CD4-positive, alpha-beta T cell treated with Interleukin-10 for 1 hour (primary cell): ENCODE data around the gene PSORS1C1.
A peak's percentile ranks its signal among the peaks of the same experiment; 100 is the strongest.

Source experiments
- DNase-seq: peaks from one replicate; pipeline ENCODE4 v3.0.0-alpha.2; 2020

PSORS1C1 gene

DNA sequence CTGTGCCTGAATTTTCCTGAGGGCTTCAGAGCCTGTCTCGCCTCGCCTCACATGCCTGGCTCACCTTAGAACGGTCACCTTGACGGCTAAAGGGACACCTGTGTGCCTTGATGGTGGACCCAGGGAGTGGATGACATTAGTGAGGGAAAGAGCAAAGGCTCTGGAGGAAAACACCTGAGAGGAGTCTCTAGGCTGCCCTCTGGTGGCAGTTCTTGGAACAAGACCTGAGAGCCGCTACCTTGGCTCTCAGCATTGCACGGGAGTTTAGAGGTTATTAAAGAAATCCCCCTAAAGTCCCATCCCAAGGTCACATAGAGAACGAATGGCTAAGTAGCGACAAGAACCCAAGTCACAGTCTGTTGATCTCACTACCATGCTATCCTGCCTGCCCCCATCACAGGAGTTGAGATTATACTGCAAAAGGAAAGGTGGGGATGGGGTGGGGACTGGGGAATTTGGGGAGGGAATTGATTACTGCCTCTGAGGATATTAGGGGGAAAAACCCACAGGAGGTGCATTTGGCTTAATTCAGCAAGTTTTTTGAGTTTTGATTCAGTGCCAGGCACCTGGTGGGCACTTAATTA lies 13.6 kb downstream of the PSORS1C1 start:
- DNase-seq = peak; percentile 77

DNA sequence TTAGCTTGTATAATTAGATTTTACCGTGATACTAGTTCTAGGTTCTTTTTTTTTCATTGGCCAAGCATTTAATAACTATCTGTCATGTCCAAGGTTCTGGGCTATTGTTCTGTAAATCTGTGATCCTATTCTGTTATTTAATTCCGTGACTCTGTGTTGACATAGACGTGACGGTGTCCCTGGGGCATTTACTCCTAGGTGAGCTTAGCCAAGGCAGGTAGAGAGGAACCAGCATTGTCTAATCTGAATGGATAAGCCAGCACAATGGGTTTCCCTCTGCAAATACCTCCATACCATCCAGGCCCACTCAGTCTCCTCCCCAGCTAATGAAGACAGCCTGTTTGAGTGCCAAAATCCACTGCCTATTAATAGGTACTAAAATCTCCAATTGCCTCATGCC lies 14.5 kb downstream of the PSORS1C1 start:
- DNase-seq = no peak

DNA sequence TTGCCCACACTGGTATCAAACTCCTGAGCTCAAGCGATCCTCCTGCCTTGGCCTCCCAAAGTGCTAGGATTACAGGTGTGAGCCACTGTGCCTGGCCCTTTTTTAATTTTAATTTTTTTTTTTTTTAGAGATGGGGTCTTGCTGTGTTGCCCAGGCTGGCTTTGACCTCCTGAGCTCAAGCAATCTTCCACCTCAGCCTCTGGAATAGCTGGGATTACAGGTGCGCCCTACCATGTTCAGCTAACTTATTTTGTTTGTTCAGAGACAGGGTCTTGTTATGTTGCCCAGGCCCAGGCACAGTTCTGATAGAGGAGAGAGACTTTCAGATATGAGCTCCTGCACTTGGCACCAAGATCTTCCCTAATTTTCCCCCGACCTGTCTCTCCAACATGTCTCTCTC lies 16.2 kb downstream of the PSORS1C1 start:
- no peak for DNase-seq

DNA sequence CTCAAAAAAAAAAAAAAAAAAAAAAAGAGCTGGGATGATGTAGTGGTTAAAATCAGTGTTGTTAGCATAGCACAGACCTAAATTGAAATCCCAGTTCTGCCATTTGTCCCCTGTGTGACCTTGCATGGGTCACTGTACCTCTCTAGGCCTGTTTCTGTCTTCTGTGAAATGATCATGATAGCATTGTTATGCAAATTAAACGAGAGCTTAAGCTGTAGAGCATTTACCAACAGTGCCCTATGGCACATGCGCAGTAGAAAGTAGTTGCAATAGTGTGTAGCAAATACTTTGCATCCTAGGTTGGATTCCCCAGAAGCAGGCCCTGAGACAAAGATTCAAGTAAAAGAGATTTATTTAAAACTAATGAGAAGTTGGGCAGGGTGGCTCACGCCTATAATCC lies 17.0 kb downstream of the PSORS1C1 start:
- no peak for DNase-seq

DNA sequence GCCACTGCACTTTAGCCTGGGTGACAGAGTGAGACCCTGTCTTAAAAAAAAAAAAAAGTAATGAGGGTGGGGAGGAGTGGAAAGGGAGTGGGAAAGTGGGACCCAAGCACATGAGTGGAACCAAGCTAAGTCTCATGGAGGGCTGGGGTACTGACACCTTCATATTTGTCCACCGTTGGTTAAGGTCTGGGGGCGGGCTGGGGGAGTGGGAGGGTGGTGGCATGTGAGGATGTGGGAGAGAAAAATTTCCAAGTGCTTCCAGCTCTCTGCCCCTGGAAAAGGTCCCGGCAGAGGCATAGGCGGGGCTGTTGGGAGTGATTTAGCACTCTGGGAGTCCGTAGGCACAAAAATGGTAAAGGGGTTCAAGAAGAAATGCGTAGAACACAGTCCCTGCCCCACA lies 18.2 kb downstream of the PSORS1C1 start:
- DNase-seq = no peak

DNA sequence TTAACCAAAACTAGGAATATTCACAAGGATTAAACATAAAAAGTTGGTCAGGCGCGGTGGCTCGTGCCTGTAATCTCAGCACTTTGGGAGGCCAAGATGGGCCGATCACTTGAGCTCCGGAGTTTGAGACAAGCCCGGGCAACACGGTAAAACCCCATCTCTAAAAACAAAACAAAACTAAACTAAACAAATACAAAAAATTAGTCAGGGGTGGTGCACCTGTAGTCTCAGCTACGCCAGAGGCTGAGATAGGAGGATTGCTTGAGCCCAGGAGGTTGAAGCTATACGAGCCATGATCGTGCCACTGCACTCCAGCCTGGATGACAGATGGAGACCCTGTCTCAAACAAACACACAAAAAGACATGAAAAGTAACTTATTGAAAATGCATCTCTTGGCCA lies 21.1 kb downstream of the PSORS1C1 start:
- DNase-seq = no peak

DNA sequence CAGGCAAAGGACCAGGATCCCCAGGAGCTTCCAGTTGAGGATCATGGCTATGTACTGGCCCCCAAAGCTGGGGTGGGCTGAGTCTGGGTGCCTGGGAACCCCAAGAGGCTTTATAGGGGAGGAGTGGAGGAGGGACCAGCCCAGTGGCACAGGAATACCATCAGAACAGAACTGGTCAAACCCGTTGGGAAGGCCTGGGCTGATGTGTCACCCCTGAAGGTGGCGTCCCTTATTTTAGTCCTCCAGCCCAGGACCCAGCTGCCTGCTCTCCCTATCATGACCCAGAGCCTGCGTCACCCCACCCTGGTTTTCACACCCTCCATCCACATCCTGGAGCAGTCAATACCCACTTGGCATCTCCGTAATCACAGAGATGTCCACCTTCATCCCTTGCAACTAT lies 24.4 kb downstream of the PSORS1C1 start, which contains the start of gene PSORS1C2:
Gene PSORS1C2, minus strand, starts transcription at position 85 of the 400 bp plus-strand sequence. Its CDS starts 40 bp downstream, at position 45.
- DNase-seq = no peak

DNA sequence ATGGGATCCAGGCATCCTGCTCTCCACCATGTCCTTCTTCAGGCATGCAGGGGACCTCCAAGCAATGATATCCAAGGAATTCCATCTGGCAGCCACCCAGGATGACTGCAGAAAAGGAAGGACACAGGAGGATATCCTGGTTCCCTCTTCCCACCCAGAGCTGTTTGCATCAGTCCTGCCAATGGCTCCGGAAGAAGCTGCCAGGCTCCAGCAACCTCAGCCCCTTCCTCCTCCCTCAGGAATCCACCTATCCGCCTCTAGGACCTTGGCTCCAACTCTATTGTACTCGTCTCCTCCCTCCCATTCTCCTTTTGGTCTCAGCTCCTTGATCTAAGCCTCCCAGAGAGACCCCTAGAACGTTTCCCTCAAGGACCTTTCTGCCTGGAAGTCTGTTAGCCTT lies 25.0 kb downstream of the PSORS1C1 start:
- DNase-seq = no peak

DNA sequence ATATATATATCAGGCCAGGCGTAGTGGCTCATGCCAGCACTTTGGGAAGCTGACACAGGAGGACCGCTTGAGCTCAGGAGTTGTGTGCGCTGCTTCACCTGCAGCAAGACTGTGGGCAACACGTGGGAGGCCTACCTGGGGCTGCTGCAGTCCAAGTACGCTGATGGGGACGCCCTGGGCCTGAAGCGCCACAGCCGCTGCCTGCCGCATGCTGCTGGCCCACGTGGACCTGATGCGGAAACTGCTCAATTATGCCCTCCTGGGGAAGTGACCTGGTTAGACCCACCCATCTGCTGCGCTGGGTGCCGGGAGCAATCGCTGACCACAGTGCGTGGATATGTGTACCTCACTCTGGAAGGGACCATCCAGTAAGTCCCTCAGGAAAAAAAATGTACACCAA lies 26.0 kb downstream of the PSORS1C1 start:
- DNase-seq = no peak

DNA sequence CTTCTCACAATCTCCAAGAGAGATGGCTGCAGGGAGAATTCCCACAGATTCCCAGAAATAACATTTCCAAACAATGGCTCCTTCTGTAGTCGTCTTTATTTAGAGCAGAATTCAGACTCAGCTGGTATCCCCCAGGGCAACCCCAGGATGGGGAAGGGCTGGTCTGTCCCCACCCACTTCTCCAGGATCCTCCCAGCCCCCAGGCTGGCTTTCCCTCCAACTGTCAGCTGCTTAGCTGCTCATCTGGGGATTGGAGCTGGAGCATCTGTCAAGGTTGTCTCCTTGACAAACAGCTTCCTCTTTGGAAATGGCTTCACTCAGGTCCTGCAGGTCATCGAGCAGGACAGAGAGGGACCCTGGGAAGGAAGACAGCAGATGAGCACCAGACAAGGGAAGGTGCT lies 27.8 kb downstream of the PSORS1C1 start:
- no peak for DNase-seq

DNA sequence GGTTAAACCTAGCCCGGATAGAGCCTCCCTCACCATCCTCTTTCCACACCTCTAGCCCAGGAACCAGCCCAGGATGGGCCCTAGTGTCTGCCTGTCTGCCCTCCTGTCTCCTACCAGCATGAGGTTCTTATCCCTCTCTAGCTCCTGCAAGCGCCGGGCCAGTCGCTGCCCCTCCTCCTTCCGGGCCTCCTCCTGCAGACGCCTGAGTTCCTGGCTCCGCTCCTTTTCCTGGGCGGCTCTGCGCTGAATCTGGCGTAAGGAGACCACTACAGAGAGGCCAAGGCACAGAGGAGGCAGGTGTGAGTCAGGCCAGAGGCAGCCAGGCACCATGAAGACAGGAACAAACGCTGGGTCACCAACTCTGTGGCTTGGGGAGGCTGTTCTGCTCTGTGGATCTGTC lies 28.5 kb downstream of the PSORS1C1 start:
- no peak for DNase-seq

DNA sequence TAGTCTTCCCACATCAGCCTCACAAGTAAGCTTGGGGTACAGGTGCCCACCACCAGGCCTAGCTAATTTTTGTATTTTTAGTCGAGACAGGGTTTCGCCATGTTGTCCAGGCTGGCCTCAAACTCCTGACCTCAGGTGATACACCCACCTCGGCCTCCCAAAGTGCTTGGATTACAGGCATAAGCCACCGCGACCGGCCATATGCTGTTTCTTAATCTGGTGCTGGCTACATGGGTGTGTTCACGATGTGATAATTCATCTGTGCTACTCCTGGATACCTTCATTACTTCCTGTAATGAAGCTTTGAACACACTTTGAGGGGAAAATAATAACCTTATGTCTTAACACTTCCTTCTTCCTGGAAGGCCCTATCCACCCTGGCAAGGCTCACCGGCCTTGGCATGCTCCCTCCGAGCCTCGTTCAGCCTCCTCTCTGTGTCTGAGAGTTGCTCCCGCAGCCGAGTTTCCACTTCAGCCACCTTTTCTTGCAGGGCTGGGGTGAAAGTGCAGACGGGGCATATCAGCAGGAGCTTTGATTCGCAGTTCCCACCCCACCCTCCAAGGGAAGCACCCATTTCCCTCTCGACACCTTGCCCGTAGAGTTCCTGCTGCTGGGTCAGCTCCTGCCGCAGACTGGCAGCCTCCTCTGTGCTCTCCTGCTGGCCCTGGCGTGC lies 29.8 kb downstream of the PSORS1C1 start:
- no peak for DNase-seq

DNA sequence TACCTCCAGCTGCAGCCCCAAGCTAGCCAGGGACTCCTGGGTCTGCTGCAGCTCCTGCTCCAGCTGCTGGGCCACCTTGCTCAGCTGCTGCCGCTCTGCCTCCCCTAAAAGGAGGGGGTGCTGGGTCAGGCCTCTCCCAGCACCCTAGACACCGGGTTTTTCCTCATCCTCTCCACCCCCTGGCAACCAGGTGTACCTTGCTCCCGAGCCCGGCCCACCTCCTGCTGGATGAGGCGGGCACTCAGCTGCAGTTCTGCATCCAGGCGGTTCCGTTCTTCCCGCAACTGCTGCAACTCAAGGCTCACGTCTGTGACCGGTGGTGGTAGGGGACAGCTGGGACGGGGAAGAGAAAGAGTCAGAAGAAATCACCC lies 30.4 kb downstream of the PSORS1C1 start:
- DNase-seq = no peak

DNA sequence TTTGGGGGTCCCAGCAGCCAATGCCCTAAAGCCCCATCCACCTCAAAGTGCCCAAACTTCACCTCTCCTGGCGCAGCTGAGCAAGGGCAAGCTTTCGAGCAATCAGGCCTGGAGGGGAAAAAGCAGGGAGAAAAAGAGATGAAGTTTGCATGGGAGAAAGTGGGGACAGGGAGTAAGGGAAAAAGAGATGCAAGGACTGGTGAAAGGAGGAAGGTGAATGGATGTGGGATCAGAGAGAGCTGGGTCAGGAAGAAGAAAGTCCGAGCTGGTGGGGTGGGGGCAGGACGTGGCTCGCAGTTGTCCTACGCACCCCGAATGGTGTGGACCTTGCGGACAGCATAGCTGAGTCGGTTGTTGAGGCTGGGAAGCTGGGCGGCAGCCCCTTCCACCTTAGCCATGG lies 30.8 kb downstream of the PSORS1C1 start:
- no peak for DNase-seq

DNA sequence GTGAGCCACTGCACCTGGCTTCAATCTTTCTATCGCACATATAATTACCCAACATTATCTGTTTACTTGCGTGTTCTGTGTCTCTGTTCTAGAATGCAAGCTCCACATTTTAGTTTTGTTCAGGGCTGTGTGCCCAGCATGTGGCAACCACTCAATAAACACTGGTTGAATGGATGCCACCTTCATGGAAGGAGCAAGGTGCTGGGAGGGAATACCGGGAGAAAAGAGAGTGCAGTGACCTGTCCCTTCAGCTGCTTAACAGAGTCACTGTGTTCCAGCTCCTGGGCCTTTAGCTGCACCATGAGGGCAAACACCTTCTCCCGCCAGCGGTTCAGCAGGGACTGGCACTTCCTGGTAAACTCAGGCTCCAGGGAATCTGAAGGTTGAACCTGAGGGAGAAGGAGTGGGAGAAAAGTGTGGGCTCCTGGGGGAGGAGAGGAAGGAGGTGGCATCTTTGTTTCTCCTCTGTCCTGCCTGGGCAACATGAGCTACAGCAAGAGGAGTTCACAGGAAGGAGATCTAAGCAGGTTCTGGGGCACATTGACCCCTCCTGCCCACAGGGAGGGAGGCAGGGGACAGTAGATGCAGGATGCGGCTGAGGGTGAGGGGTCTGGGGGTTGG lies 35.3 kb downstream of the PSORS1C1 start:
- DNase-seq = no peak

DNA sequence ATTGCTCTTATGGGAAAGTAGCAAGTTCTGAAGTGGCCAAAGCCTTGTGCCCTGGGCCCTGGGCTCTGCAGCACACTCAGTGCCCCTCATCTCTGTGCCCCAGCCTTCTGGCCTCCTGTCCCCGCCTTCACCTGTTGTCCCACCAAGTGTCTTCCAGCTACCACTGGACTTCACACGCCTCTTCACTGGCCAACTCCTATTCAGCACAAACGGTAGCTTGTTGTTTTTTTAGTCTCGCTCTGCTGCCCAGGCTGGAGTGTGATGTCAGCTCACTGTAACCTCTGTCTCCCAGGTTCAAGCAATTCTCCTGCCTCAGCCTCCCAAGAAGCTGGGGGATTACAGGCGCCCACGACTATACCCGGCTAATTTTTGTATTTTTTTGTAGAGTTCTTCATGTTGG lies 38.2 kb downstream of the PSORS1C1 start:
- no peak for DNase-seq

DNA sequence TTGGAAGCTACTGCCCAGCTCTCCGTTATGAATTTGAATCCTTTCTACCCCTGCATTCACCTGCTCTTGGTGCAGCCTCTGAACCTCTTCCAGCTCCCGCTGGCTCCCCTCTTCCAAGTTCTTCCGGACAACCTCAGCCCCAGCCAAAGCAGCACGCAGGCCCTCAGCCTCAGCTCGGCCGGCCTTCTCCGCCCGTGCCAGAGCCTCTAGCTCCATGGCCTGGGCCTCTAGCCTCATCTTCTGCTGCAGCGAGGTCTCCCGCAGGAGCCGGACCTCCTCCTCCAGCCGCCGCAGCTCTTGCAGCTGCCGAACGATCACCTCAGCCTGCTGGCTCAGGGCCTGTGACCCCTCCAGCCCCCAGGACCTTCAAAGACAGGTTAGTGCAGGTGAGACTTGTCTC lies 39.8 kb downstream of the PSORS1C1 start:
- DNase-seq = no peak

DNA sequence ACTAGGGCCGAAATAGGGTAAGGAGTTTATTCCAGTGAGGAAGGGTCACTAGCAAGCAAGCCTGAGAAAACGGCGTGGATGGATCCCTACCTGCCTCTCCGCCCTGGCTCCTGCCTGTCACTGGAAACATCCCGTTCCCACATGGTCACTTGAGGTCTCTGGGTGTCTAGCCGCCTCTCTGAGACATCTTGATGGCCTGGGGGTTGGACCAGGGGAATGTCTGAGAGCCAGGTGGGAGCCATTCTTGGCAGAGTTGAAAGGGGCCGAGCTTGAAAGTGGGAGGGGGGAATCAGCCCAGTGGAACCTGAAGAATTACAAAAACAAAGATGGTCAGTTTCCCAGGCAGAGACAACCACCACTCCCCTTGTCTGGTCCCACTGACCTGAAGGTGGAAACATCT lies 42.0 kb downstream of the PSORS1C1 start:
- DNase-seq = no peak

DNA sequence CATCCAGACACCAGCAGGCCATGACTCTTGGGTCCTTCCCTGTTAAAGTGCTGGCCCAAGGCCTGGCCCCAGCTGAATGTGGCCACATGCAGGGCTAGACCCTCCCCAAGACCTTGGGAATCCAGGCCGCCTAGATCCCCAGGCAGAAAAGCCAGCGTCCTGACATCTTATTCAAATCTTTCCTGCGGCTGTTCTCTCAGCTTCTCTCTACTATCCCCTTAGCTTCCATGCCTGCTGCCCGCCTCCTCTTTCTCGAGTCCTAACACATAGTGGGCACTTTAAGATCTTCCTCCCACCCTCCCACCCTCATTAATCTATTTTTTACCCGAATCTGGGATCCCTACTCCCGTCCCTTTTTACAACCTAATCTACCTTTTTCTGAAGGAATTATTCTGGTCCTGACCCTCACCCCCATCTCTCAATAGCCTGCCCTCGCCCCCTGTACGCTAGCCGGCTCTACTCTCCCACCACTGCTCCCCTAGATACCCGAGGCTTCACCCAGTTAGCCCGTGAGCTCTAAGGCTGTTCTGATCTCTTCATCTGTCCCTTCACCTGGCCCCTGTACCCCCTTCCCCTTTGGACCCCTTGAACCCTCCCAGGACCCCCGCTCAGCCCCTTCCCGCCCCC lies 43.0 kb downstream of the PSORS1C1 start, which contains the start of gene CCHCR1:
Gene CCHCR1, minus strand, starts transcription at position 290 of the 627 bp plus-strand sequence. Its CDS starts 202 bp downstream, at position 88.
- DNase-seq = no peak

DNA sequence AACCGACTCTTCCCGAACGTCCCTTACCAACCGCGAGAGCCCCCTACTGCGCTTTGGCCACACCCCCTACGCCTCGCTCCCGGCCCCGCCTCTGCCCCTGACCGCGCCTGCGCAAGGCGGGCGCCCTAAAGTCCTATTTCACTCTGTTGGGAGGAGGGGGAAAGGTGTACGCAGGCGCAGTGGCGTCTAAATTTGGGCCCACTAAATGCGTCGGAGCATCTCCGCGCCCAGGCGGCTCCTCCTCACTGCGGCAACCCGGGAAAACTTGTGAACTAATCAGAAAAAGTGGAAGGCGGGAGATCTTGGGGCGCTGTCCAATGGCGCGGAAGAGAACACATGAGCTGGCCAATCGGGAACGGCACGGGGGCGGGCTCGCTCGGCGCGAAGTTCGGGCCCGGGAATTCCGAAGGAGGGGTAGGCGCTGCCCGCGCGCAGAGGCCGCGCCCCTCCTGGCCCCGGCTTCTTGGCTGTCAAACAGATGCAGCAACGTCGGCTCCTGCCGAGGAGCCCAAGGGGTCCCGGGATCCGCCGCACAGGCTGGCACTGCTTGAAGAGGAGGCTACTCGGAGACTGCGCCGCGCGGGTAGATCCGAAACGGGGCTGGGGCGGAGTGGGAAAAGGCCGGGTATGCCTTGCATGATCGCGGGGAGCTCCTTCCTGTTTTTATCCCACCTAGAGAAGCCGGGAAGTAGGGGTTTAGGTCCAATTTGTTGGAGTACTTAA lies 43.7 kb downstream of the PSORS1C1 start, which contains the start of gene TCF19:
Gene TCF19, plus strand, starts transcription at position 450 of the 723 bp plus-strand sequence. CDS start 881 bp downstream, outside the sequence.
- peak; percentile 99 for DNase-seq

DNA sequence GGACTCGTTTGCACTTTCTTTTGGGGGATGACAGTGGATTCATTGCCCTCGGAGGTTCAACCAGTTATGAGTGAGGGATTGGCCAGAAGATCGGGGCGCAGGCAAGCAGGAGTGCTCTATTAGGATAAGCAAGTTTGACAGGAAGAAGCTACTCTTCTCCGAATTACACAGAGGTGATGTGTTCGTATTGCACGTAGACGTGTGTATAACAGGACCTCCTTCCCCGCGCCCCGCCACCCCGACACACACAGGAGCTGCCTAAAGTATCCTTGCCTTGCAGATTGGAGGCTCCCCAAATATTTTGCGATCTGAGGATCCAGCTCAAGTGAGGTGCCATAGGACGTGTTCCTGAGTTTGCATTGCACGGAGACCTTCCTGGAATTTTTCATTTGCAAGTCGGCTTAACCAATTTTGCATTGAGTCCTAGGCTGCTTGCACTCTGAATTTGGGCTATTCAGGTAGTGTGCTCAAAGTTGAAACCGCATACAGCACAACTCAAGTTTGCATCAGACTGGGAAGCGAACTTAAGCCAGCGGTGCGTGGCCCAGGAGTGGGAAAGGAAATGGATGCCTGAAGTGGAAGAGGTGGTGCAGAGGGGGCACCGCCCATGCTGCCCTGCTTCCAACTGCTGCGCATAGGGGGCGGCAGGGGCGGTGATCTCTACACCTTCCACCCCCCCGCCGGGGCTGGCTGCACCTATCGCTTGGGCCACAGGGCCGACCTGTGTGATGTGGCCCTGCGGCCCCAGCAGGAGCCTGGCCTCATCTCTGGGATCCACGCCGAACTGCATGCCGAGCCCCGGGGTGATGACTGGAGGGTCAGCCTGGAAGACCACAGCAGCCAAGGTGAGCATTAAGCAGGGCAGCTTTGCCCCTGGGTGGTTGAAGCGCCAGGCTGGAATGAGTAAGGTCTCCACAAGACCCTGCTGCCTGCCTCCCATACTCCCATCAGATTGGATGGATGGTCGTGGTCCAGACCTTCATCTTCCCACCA lies 44.6 kb downstream of the PSORS1C1 start:
- peak; percentile 17 for DNase-seq
